ENCODE data around the gene WFDC5.
"Not testable (repeated sequence)": the region's sequence is repeated elsewhere in the genome, so short reads cannot be mapped to it uniquely, and the experiment has no call there.

- not testable (repeated sequence) for TF ChIP-seq POLR2AphosphoS5, POLR2A, EP300, CTCF (IDR thresholded peaks at IDR 0.05)
Observed at GRCh38 chr20:45154794-45155193, 39.8 kb upstream of the WFDC5 start.

Data from gastroesophageal sphincter (tissue), 3 donors.